ENCODE measurements around the gene RAPGEF4.
A peak's percentile ranks its signal among the peaks of the same experiment; 100 is the strongest.

RAPGEF4 gene

DNA sequence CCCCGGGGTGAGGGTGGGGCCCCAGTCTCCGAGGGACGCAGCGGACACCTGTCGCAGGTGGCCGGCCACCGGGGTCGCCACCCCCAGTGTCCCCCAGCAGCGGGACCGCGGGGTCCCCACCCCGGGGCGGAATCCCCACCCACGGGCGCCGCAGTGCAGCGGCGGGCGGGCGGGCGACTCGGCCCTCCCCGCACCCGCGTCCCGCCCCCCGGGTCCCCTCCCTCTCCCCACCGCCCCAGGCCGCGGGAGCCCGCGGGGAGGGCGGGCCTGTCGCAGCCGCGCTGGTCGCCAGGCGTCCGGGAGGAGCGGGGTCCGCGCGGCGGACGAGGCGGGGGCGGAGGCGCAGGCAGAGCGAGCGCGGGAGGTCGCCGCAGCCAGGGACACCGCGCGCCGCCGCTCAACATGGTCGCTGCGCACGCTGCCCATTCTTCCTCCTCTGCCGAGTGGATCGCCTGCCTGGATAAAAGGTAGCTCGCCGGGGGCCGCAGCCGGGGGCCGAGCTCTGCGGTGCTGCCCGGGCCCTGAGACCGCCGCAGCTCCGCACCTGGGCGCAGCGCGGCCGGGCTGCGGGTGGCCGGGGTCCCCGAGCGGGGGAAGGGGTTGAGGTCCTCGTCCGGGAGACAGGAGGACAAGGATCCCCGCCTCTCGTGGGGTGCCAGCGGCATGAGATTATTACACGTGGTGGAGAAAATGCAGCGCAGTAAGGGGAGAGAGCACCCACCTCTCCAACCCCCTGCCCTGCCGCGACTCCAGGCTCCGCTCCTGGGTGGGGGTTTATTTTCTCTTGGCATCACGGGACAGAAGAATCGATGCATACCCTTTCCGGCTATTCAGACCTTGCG, at the start of gene RAPGEF4:
Gene RAPGEF4, plus strand, starts transcription at position 264 of the 842 bp plus-strand sequence. Its CDS starts 139 bp downstream, at position 403.
- DNase-seq: no peak

DNA sequence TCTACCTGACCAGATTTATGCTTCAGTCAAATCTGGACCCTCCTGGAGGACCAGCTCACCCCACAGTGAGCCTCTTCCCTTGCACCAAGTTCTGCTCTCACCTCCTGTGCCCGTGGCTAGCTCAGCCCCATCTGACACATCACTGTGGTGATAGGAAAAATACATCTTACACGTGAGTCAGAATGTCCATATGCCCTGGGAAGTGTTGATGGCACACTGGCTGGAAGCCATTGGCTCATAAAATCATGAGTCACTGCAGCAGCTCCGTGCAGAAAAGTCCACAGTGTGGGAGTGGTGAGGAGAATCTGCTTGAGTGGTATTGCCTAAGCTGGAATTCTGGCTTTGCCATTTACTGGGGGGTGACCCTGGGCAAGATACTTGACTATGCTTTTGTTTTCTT, 42.6 kb upstream of the RAPGEF4 start:
- peak; percentile 89 for DNase-seq

DNA sequence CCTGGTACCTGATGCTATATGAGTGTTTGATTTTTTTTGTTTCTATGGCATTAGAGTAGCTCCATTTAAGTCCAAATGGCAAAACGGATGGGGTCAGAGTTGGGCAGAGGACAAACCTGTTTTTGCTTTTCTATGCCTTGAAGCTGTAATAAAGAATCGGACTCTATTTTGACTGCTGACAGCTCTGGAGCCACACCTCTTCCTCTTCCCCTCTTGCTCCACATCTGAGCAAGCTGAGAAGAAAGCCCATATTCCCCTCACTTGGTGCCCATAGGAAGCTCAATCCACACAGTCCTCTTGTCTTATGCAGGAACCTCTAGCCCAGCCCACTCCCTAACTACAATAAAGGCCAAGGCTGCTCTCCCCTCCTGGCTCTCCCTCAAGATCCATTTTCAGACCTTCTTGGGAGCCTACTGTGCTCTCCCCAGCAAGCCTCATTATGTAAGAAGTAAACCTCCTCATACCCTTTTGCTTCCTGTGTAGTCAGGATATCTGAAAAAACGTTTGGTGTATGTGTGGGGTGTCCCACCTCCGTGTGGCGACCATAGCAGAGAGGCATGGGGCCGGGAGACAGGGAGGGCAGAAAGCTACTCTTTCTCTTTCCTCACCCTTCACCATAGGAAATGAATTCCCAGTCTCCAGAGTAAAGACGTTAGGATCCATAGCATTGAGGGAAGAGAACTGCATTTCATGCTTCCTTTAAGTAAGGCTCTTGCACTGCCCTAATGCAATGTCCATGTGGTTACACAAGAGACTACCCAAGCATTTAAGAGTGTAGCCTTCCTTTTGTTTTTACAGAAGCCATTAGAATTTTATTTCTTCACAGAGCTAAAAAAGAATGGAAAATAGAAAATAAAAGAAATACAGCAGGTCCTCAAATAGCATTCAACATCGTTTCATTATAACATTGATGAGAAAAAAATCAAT, 41.9 kb upstream of the RAPGEF4 start:
- DNase-seq: peak; percentile 63

- no peak for DNase-seq
These were observed 38.3 kb upstream of the RAPGEF4 start for GRCh38 chr2:172697296-172697695.

- peak; percentile 59 for DNase-seq
These were observed 37.4 kb upstream of the RAPGEF4 start for GRCh38 chr2:172698041-172698863.

- DNase-seq: no peak
These were observed 34.4 kb upstream of the RAPGEF4 start for GRCh38 chr2:172701250-172701649.

GRCh38 chr2:172702451-172702850, 33.2 kb upstream of the RAPGEF4 start:
- no peak for DNase-seq

DNA sequence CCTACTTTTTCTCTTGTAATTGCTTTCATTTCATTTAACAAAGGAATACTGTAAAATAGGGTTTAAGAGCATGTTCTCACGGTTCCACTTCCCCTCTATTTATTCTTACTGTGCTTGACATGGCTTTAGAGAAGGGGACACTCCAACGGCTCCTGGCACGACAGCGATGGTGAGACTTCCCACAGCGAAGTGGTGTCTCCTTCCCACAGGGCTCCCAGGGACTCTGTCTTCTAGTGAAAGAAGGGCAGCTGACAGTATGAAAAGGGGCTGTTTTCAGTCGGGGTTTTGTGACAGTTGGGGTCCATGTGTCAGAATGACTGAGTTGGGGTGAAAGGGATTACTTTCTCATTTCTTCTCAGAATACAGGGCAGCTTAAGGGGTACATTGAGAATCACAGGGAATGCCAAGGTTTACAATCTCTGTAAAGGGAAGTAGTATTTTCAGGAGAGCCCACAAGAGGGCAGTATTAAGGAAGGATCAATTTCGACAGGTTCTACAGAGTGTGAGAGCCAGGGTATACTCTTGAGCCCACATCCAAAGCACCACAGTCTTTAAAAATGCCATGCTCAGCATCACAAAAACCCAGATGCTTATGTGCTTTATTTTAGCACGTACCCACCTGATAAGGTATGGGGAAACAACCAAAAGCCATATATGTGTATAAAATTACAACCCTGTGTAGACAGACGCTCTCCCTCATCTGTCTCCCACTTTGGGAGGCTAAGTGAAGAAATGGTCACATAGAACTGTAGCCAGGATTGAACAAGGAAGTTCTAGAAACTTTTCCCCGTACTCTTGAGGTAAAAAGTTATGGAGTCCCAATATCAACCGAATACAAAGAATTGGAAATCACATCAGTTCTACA, 31.3 kb upstream of the RAPGEF4 start:
- peak; percentile 55 for DNase-seq

GRCh38 chr2:172705352-172705751, 30.3 kb upstream of the RAPGEF4 start:
- DNase-seq: no peak

- DNase-seq: no peak
These were observed 27.4 kb upstream of the RAPGEF4 start for GRCh38 chr2:172708247-172708646.

DNA sequence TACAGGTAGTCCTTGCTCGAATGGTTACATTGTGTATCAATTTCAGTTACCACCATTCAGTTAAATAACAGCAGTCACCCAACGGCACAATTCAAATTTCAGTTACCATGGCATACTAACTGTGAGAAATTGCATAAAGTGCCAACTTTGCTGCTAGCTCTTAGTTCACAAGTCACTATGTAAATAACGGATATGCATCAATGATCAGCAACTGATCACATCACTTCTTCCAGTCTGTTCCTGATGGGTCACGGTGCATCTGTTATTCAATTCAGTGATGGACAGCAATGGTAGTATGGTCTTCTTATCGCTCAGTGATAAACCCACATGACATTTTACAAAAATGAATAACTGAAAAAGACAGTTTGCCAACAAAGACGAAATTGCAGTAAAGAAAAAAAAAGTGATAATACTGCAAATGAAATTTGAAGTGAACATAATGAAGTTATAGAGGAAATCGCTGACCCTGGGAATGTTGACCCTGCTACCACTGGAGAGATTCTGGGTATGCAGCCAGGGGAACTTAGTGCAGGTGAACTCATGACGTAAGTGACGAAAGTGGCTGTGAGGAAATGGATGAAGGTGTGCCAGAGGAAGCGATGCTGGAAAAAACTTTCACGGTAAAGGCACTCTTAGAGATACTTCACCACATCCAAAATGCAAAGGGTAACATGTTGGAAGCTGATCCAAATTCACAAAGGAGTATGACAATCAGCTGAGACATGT, 25.9 kb upstream of the RAPGEF4 start:
- DNase-seq: no peak

DNA sequence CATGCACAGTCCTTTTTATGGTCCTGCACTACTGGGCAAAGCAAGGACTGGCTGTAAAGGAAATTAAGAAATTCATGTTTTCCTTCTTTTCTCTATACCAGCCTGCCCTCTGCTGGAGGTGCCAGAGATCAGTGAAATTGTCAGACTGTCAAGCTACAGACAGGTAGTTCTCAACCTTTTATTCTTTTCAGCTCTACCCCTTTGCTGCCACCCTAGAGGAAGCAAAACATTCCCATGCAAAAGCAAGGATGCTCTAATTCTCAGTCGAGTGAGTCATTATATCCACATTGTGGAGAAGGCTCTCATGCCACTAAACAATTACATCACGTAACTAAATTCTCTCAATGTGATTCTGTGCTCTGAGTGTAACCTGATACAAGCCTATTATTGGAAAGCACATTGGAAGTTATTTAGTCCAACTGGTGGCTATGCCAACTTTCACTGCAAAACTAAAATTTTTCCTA, 25.0 kb upstream of the RAPGEF4 start:
- peak; percentile 47 for DNase-seq

GRCh38 chr2:172711110-172711509, 24.5 kb upstream of the RAPGEF4 start:
- no peak for DNase-seq

- no peak for DNase-seq
These were observed 23.4 kb upstream of the RAPGEF4 start for GRCh38 chr2:172712251-172712650.

DNA sequence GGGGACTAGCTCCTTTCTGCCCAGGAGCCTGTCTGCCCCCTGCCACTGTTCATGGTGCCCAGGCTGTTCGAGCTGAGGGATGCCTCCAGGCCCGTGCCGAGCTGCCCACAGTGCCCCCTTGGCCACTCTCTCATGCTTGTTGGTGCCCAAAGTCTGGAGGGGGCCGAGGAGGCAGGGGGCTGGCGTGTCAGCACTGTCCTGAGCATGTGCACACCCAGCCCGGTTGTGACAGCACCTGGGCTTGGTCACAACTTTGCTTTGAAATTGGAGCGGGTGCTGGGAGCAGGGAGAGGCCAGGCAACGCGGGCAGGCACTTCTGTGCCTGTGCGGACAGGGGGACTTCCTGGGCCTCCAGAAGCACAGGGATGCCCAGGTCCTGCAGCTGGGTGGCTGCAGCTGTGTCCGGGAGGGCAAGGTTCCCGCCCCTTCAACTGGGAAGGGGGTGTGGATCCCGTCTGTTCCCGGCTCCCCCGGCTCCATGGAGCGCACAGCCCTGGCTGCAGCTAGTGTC, 22.2 kb upstream of the RAPGEF4 start:
- no peak for DNase-seq

DNA sequence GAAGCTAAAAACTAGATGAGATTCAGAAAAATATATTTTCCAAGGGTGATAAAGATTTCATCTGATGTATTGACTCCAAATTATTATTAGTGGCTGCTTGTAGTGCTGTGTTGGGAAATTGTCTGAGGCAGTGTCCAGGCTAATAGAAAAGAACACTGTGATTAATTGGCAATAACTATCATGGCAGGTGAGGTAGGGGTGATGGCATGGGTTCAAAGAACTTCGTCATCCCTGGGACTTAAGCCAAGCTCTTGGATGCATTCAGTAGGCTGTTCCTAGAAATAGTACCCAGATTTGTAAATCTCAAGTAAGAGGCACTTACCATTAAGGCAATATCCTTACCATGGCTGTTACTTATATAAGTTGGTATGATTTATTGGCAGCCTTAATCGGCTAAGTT, 13.2 kb upstream of the RAPGEF4 start:
- DNase-seq: no peak

DNA sequence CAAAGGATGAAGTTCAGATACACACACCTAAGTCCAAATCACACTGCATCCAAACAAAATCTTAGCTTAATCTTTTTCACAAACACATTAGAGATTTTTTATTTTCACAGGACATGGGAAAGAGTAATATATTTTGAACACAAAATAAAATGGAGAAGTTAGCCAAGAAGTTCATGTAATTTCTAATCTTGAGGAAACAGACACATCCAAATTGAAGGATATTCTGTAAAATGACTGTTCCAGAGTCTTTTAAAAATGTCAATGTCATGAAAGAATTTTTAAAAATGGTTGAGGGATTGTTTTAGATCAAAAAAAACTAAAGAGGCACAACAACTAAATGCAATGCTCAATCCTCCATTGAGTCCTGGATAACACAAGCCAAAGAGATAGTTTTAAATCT, 12.4 kb upstream of the RAPGEF4 start:
- DNase-seq: no peak

DNA sequence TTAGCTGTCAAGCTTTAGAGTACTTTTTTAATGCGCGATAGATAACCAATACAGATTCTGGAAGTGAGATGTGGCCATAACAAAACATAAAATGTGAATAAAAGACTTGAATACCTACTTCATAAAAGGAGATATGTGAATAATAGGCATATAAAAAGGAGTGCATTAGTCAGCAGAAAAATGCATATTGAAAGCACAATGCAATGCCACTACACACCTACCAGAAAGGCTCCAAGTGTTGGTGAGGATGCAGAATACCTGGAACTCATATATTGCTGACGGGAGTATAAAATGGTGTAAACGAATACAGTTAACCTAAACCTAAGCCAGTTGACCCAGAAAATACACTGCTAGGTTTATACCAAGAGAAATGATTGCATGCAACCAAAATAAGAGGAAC, 10.9 kb upstream of the RAPGEF4 start:
- no peak for DNase-seq

GRCh38 chr2:172725284-172725683, 10.4 kb upstream of the RAPGEF4 start:
- no peak for DNase-seq

DNA sequence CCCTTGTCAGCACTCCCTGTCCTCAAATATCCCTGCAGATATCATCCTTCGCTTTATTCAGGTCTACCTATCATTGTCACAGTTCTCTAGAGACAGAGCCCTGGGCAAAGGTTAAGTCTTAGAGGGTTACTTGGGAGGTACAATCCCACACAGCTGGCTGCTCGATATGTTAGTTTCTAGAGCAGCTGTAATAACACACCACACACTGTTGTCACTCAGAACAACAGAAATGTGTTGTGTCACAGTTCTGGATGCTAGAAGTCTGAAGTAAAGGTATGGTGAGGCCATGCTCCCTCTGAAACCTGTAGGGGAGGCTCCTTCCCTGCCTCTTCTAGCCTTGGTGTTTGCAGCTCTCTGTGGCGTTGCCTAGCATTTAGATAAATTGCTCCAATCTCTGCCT, 9.9 kb upstream of the RAPGEF4 start:
- DNase-seq: no peak
